Transverse colon (tissue), 3 donors: ENCODE data around the gene SPTBN2.

ENCODE experiments used
- CTCF ChIP-seq, 5 experiments: fragments of 200-600 bp in 3 of 5; fragments of 450-650 bp in 2 of 5; sonication (generic) in 3 of 5; IDR thresholded peaks; 1 replicate in 2 of 5; 2 replicates in 3 of 5; pipeline ENCODE4 v1.5.1; 2016 to 2017; ENCODE audit warnings: antibody characterized with exemption in 5 of 5, inconsistent platforms in 3 of 5, mild to moderate bottlenecking in 2 of 5, moderate library complexity in 1 of 5
- EP300 ChIP-seq: sonication (generic); formaldehyde crosslinking; IDR thresholded peaks from one replicate; pipeline ENCODE4 v1.6.1; 2017; ENCODE audit warnings: antibody characterized with exemption, low read depth
- POLR2A ChIP-seq: fragments of 450-650 bp; IDR thresholded peaks from one replicate; pipeline ENCODE4 v1.6.1; 2016; ENCODE audit warnings: antibody characterized with exemption, mild to moderate bottlenecking, moderate library complexity

GRCh38 chr11:66715346-66716085 lies 13.5 kb downstream of the SPTBN2 start:
- no peak for TF ChIP-seq CTCF (IDR thresholded peaks at IDR 0.05)
- no peak for TF ChIP-seq POLR2A
- no peak for TF ChIP-seq EP300
